GM10847 (cell line): Measurements from ENCODE around the gene ALK.

ENCODE experiments used
- POLR2A ChIP-seq: IDR thresholded peaks from 2 replicates; pipeline ENCODE4 v1.6.1; 2011; ENCODE audit not compliant: insufficient read length; ENCODE audit errors: extremely low read depth

ALK gene

GRCh38 chr2:29616569-29616968 lies 304.8 kb downstream of the ALK start:
- no peak for TF ChIP-seq POLR2A

GRCh38 chr2:29615841-29616240 lies 305.5 kb downstream of the ALK start:
- TF ChIP-seq POLR2A = no peak

- TF ChIP-seq POLR2A = no peak
Measured at GRCh38 chr2:29615183-29615582, 306.2 kb downstream of the ALK start.

- TF ChIP-seq POLR2A = no peak
Measured at GRCh38 chr2:29614295-29614830, 307.0 kb downstream of the ALK start.

- TF ChIP-seq POLR2A = no peak
Measured at GRCh38 chr2:29613792-29614266, 307.6 kb downstream of the ALK start.

GRCh38 chr2:29613067-29613466 lies 308.3 kb downstream of the ALK start:
- no peak for TF ChIP-seq POLR2A

- TF ChIP-seq POLR2A = no peak
Measured at GRCh38 chr2:29612568-29612967, 308.8 kb downstream of the ALK start.

- no peak for TF ChIP-seq POLR2A
Measured at GRCh38 chr2:29611850-29612249, 309.5 kb downstream of the ALK start.

GRCh38 chr2:29611261-29611660 lies 310.1 kb downstream of the ALK start:
- no peak for TF ChIP-seq POLR2A

GRCh38 chr2:29610569-29610968 lies 310.8 kb downstream of the ALK start:
- no peak for TF ChIP-seq POLR2A

- TF ChIP-seq POLR2A = no peak
Measured at GRCh38 chr2:29607038-29607420, 314.4 kb downstream of the ALK start.

GRCh38 chr2:29606104-29607037 lies 315.0 kb downstream of the ALK start:
- no peak for TF ChIP-seq POLR2A

- no peak for TF ChIP-seq POLR2A
Measured at GRCh38 chr2:29603341-29603740, 318.0 kb downstream of the ALK start.

GRCh38 chr2:29601872-29602271 lies 319.5 kb downstream of the ALK start:
- TF ChIP-seq POLR2A = no peak

GRCh38 chr2:29601321-29601720 lies 320.1 kb downstream of the ALK start:
- TF ChIP-seq POLR2A = no peak

- no peak for TF ChIP-seq POLR2A
Measured at GRCh38 chr2:29599946-29600345, 321.4 kb downstream of the ALK start.
